GM12801 (cell line): ENCODE data around the gene FREM1.

Experiments used
- CTCF ChIP-seq: IDR thresholded peaks from one replicate; pipeline ENCODE4 v1.5.1; 2011; ENCODE audit warnings: control low read depth; ENCODE audit not compliant: insufficient read length; ENCODE audit errors: extremely low read depth

Gene FREM1

GRCh38 chr9:14902561-14902960 lies 7.7 kb downstream of the FREM1 start:
- no peak for TF ChIP-seq CTCF

GRCh38 chr9:14899815-14900193 lies 10.4 kb downstream of the FREM1 start:
- TF ChIP-seq CTCF: no peak

- TF ChIP-seq CTCF: no peak
Measured at GRCh38 chr9:14899042-14899814, 11.0 kb downstream of the FREM1 start.

GRCh38 chr9:14895806-14896205 lies 14.4 kb downstream of the FREM1 start:
- TF ChIP-seq CTCF: no peak

- TF ChIP-seq CTCF: no peak
Measured at GRCh38 chr9:14893280-14893679, 16.9 kb downstream of the FREM1 start.

- TF ChIP-seq CTCF: no peak
Measured at GRCh38 chr9:14891332-14891731, 18.9 kb downstream of the FREM1 start.

- TF ChIP-seq CTCF: no peak
Measured at GRCh38 chr9:14889451-14889850, 20.8 kb downstream of the FREM1 start.

- TF ChIP-seq CTCF: no peak
Measured at GRCh38 chr9:14888875-14889274, 21.4 kb downstream of the FREM1 start.
